MV-4-11 (cell line): ENCODE measurements around the gene ANKRD33B.
"Not testable (repeated sequence)": the region's sequence is repeated elsewhere in the genome, so short reads cannot be mapped to it uniquely, and the experiment has no call there.

Experiments used
- DNase-seq: peaks from one replicate; lab custom pipeline; 2025; lab: John Stamatoyannopoulos, UW

ANKRD33B gene

DNA sequence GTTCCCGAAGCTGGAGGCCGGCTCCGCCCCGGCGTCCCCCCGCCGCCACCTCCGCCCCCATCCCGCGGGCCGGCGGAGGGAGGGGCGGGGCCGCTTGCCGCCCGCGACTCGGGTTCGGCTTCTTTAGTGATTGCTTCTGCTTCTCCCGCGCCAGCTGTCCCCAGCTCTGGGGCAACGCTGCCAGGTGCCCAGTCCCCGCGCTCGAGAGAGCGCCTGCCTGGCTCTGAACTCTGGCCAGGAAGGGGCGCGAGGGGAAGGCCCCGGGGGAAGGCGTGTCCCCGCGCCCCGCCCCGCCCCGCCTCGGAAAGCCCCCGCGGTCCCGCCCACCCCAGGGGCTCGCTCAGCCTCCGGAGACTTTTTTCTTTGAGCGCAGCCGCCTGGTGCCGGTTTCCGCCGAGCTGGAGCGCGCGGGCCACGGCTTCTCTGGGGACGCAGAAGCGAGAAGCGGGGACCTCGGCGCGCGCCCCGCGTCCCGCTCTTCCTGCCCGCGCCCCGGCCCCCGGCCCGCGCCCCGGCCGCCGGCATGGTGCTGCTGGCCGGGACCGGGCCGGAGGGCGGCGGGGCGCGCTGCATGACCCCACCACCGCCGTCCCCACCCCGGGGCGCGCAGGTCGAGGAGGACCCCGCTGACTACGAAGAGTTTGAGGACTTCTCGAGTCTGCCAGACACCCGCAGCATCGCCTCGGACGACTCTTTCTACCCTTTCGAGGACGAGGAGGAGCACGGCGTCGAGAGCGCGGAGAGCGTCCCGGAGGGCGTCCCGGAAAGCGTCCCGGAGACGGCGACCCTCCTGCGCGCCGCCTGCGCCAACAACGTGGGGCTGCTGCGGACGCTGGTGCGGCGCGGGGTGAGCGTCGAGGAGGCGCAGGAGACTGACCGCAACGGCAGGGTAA is at the start of gene ANKRD33B:
TSS of gene ANKRD33B (plus strand) at position 126 of the 893 bp plus-strand sequence. CDS start at position 524, 398 bp downstream.
- peak; percentile 39 for DNase-seq

DNA sequence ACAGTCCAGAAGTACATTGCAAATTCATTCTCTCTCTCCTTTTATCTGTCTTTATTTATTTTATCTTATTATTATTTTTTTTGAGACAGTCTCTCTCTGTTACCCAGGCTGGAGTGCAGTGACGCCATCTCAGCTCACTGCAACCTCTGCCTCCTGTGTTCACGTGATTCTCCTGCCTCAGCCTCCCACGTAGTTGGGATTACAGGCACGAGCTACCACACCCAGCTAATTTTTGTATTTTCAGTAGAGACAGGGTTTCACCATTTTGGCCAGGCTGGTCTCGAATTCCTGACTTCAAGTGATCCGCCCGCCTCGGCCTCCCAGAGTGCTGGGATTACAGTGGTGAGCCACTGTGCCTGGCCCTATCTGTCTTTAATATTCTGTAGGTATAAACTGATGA is 49.3 kb upstream of the ANKRD33B start:
- DNase-seq: not testable (repeated sequence)

DNA sequence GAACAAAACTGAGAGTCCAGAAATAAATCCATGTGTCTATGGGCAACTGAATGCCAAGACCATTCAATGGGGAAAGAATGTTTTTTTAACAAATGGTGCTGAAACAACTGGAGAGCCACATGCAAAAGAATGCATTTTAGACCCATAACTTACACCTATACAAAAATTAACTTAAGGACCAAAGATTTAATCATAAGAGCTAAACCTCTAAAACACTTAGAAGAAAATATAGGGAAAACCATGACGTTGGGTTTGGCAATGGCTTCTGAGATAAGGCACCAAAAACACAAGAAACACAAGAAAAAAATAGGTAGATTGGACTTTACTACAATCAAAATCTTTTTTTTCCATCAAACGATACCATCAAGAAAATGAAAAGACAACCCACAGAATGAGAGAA is 48.4 kb upstream of the ANKRD33B start:
- no peak for DNase-seq

DNA sequence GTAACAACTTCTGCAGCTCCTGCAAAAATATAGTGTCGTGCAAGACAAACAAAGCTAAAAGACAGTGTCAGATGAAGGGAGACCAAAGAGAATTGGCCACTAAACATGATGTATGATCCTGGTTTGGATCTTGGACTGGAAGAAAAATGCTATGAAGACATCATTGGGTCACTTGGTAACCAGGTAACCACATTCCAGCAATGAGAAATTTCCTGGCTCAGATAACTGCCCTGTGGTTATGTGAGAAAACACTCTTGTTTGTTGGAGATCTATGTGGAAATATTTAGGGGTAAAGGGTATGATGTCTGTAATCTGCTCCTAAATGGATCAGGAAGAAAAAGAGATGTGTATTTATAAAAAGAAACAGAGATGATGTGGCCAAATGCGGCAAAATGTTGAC is 45.5 kb upstream of the ANKRD33B start:
- no peak for DNase-seq

DNA sequence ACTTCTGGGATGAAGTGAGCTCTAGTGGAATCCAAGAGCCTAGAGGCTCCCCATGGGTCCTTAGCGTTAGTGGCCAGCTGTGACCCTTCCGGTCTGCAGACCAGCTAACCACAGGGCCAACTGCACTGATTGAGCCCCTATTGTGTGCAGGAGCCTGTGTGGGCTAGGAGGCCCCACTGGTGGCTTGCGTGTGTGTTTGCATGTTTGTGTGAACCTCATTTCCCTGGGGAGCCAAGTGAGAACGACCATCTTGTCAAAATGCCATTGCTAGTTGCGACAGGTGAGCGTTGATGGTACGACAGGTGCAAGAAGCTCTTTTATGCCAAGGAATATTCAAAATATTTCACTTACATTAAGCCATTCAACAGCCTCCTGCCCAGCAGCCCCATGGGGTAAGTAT is 44.1 kb upstream of the ANKRD33B start:
- DNase-seq: no peak

DNA sequence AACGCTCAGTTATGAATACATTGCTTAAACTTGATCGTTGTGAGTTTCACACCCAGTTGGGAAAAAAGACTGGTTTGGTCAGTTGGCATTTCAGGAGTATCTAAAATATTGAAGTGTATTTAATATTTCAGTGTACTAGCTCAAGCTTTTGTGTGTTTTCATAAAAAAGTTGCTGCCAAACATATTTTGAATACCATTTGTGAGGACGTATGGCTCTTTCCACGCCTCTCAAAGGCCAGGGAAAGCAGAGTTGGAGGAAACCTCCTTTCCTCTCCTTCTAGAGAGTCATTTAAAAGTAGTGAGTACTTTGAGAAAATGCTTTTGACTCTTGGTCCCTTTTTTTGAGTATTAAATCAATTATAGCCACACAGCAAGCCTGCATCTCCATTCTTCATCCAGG is 43.2 kb upstream of the ANKRD33B start:
- no peak for DNase-seq

DNA sequence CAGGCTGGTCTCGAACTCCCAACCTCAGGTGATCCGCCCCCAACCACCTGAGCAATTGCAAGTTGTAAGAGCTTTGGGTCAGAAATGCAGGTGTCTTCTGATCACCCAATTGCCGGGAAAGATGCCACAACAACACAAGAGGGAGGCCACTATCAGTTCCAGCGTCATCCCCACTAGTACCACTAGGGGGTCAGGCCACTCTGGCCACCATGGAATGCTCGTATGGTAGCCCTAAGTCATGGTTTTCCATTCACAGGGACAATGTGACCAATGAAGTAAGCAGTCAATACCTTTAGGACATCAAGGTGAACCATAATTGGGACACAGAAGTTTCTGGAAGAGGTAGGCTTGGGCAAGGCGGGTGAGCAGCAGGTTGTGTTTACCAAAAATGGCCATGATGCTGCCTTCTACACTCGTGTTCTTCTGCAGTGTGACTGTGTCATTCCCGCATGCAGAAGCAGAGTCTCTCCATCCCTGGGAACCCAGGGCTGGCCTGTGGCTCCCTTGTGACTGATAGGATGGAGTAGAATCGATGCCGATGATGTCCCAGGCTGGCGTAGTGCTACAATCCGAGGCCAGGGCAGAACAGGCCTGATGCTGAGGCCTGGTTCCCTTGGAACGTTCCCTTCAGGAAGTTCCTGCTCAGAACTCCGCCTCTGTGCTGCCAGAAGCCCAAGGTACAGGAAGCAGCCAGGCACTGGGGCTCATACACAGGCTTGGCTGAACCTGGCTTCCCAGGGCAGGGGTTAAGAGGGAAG is 42.2 kb upstream of the ANKRD33B start:
- DNase-seq: no peak

DNA sequence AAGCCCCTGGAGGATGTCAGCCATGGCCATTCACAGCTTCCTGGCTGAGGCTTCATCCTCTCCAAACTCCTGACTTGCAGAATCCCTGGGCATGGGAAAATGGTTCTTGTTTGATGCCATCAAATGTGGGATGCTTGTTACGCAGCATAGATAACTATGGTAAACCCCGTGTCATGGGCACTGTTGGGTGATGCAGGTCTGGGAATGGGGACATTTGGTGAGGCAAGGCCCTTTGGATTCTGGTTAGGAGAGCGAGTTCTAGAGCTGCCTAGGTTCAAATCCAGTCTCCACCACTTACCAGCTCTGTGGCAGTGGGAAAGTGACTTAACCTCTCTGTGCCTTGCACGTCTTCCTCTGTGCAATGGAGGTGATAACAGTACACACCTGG is 41.7 kb upstream of the ANKRD33B start:
- no peak for DNase-seq

DNA sequence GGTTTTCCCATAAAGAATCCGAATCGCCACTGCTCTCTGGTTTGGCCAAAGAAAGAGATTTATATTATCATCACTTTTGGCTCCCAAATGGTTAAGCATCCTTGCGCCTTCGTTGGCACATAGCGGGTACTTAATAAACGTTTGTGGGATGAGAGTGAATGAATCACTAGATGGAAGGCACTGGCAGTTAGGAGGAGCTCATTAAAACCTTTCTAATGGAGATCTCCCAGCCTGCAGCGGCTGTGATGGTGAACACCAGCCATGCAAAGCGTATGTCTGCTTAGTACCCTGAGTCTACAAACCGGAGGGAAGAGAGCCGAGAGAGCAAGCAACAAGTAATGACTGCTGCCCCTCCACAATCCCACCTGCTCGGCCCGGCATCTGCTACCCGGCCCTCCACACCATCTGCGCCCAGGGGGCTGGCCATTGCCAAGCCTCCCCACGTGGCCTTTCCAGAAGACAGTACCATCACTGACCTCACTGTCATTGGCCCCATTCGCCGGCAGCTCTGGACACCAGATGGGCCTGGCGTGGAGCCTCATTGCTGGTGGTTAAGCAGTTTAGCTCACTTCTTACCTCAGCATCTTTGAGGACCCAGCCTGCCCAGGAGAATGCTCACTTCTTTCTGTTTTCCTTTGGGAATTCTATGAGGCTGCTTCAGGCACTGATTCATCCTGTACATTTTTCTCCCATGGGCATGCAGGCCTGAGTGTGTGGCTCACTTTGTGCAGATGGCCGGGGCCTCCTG is 39.3 kb upstream of the ANKRD33B start:
- DNase-seq: no peak

DNA sequence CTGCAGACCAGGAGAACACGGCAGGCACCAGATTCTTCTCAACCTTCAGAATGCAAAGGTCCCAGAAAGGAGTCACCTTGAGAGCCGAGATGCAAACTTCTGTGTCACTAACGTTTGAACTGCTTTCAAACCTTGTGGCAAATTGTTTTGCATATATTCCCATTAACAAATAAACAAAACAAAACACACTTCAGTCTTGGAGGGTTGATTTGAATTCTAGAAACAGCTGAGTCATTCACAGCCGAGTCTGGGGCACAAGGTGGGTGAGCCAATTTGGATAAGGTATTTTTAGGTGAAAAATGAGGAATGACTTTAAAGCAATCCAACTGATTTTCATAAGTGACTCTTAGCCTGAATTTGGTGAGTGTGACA is 38.8 kb upstream of the ANKRD33B start:
- DNase-seq: no peak

DNA sequence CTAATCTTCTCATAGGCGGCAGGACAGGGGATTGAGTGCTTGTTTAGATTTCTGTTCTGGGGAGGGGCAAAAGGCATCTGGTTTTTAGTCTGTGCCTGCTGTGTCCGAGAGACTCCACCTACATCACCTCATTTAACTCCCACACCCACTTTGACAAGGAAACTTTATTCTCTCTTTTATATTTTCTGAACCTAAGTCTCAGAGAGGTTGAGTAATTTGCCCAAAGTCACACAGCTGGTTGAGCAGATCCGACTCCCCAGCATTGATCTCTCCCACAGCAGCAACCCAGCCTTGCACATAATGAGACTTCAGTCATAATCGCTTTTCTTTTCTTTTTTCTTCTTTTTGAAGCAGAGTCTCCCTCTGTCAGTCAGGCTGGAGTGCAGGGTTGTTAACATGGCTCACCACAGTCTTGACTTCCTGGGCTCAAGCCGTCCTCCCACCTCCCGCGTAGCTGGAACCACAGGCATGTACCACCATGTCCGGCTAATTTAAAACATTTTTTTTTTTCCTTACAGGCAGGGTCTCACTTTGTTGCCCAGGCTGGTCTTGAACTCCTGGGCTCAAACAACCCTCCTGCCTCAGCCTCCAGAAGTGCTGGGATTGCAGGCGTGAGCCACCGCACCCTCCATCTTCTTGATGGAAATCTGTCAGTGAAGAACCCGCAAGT is 36.5 kb upstream of the ANKRD33B start:
- no peak for DNase-seq

DNA sequence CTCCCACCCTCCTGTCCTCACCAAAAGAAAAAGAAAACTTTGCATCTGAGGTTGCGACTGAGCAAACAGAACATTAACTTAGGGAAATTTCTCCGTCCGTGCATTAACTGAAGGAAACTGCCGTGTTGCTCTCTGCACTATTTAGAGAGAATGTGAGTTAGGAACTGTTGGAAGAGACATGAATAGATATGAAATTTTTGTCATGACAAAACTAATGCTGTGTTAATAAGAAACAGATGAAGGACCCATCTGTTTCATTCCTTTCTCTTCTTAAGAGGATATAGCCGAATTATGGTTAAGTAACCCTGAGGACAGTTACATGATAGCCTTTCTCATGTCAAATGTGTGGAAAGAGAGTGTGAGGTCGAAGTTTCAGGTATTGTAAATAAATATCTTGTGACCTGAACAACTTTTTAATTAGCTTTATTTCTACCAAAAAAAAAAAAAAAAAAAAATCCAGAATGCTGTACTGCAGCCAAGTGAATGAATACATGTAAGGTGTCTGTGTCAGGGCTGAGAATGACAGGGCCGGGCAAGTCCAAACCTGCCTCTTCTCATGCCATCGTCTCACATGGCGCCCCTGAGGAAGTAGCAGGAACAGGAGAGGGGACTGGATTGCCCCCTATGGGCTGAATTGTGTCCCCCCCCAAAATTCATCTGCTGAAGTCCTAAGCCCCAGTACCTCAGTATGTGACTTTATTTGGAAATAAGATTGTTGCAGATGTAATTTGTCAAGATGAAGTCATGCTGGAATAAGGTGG is 35.6 kb upstream of the ANKRD33B start:
- no peak for DNase-seq

DNA sequence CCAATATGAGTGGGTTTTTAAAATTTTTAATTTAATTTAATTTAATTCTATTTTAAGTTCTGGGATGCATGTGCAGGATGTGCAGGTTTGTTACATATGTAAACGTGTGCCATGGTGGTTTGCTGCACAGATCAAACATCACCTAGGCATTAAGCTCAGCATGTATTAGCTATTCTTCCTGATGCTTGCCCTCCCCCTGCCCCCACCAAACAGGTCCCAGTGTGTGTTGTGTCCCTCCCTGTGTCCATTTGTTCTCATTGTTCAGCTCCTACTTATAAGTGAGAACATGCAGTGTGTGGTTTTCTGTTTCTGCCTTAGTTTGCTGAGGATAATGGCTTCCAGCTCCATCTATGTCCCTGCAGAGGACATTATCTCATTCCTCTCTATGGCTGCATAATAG is 35.0 kb upstream of the ANKRD33B start:
- DNase-seq: no peak

DNA sequence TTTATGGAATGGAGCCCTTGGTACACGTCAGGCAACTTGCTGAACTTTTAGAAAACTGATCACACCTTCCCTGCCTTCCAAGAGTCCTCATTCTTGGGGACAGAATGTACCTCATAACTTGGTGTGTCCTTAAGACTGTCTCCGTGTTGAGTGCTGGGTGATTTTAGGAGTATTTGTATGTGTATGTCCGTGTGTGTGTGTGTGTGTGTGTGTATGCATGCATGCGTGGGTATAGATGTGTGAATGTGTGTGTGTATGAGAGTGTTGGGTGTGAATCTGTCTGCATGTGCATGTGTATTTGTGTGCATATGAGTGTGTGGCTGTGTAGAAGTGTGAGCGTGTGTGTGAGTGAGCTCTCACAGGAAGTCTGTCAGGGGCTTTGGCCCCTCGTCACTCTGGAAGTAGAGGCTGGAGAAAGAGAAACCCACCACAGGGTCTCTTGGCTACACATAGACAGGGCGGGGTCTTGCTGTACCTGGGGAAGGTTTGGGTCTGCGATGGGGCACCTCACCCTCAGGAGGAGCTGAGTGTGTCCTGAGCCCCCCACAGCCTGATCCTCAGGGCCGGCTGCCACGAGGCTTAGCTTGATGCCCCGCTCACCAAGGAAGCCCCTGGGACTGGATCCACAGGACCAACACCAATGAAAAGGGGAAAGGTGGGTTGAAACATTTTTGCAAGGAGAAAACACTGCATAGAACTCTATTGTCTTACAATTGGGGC is 33.1 kb upstream of the ANKRD33B start:
- DNase-seq: no peak

DNA sequence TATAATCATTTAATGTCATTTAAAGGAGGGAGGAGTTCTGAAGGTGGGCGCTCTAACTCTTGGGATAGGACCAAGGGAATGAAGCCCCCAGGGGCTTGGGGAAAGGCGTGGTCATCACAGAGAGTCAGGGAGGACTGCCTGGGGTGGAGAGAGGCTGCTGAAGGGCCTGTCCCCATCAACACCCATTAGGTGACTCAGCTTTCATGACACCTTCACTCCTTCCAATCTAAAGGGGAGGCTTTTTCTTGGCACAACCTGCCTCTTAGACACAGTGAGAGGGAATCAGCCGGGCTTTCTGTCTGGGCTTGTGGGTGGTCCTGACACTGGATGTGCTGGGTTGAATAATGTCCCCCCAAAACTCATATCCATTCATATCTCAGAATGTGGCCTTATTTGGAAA is 31.4 kb upstream of the ANKRD33B start:
- no peak for DNase-seq

DNA sequence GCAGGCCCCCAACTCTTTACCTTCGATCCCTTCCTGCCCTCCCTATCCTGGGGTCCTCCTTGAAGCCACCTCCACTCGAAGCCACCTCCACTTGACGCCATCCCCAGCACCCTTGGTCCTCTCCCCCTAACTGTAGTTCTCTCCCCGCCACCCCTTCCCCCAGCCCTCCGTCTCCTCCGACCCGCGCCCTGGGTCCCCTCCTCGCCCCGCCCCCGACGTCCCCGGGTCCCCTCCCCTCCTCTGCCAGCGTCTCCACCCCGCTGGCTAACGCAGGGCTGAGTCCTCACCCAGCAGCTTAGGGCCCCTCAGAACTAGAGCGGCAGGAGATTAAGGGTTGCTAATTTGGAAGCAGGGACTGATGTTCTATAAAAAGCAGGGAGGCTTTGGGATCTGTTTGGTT is 30.6 kb upstream of the ANKRD33B start:
- DNase-seq: no peak

DNA sequence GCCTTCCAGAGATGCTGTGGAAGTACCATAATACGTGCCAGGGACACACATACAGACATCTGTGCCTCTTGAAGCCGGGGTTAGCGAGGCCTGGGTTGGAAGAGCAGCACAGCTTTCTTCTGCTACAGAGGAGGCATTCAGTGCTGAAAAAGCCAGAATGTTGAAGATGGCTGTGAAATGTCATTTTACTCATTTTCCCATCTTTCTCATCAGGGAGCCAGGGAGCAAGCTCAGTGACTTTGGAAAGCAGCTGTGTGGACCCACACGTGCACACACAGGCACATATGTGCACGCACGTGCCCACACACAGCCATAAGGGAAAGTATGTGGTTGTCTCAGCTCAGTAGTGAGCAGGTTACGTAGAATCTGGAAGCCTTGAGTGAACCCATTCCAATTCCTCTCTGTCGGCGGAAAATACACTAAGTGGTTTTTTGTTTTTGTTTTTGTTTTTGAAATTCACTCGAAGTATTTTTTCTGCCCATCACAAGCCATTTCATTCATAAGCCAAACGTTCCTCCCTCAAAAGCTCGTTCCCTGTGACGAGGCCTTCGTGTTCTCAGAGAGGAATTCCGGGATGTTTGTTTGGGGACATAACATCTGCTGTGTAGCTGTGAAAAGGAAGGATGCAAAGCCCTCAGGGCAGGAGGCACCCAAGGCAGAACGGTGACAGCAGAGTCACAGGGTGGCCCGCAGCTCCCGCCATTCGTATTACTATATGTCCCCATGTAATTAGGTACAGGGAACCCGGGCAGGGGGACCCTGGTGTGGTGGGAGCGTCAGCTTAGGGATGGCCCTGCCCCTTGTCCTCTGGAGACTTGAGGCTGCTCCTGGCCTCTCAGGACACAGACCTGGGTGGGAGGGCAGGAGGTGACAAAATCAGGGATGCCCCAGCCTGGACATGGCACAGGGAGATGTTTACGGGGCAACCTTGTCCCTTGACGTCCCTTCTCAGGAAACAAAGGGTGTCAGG is 29.0 kb upstream of the ANKRD33B start:
- DNase-seq: no peak

DNA sequence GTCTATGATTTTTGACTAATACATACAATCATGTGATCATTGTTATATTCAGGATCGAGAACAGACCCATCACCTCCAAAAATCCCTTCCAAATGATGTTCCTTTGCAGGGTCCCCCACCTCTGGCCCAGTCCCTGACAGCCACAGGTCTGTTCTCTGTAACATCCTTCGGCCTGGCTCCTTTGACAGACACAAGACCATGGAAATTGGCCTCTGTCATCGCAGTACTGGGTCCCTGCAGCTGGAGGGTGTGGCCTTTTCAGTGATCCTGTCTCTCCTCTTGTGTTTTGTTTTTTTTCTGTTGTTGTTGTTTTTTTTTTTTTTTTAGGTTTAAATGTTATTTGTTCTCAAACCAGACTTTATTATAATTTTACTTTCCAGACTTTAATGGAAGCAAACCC is 27.4 kb upstream of the ANKRD33B start:
- no peak for DNase-seq

DNA sequence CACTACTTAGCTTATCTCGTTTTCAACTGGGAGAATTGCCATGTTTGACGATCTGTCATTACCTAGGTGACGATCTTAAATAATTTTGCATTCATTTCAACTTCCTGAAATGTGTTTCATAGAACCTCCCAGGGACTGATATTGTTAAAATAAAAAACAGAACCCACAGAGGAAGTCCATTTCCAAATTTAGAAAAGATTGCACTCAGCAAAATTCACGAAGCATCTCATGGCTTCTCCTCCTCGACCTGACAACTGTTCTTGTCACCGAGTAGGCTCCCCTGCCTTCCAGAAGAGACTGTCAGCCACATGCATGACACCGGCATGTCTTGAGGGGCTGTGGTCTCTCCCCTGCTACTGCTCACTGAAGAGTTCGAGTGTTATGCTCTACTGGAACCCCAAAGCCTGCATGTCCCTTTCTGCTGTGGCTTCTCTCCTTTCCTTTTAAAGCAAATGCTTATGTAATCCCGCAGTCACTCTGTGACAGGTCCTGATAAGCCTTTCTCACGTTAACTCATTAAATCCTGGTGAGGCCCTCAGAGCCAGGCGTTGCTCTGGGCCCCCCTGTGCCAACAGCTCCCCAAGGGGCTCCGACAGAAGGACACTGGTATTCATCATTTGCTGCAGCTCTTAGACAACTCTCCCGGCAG is 26.8 kb upstream of the ANKRD33B start:
- DNase-seq: peak; percentile 76
